Gastroesophageal sphincter (tissue), 3 donors: ENCODE measurements around the gene CCDC188.

Source experiments
- CTCF ChIP-seq, 4 experiments: fragments of 200-600 bp in 2 of 4; fragments of 450-650 bp in 2 of 4; sonication (generic) in 1 of 4; IDR thresholded peaks; one replicate each; pipeline ENCODE4 v1.5.1; 2017 to 2019; ENCODE audit warnings: antibody characterized with exemption in 4 of 4, mild to moderate bottlenecking in 2 of 4, moderate library complexity in 2 of 4
- EP300 ChIP-seq: sonication (generic); formaldehyde crosslinking; IDR thresholded peaks from one replicate; pipeline ENCODE4 v1.6.1; 2017; ENCODE audit warnings: antibody characterized with exemption, mild to moderate bottlenecking
- POLR2A ChIP-seq, 2 donors: fragments of 450-650 bp; IDR thresholded peaks; one replicate each; pipeline ENCODE4 v1.6.1; 2017; ENCODE audit warnings: antibody characterized with exemption in 2 of 2, mild to moderate bottlenecking in 2 of 2, moderate library complexity in 1 of 2
- POLR2AphosphoS5 ChIP-seq: sonication (generic); formaldehyde crosslinking; IDR thresholded peaks from one replicate; pipeline ENCODE4 v1.6.1; 2017; ENCODE audit warnings: antibody characterized with exemption

GRCh38 chr22:20117633-20118299, 33.1 kb downstream of the CCDC188 start:
- TF ChIP-seq CTCF (IDR thresholded peaks at IDR 0.05) (no peak), POLR2AphosphoS5 (no peak), POLR2A (IDR thresholded peaks at IDR 0.05) (no peak), EP300 (no peak)
